Peyer's patch (tissue), 4 donors: ENCODE data around the gene SLC3A2.

Source experiments
- POLR2A ChIP-seq, 2 donors: fragments of 450-650 bp; IDR thresholded peaks; one replicate each; pipeline ENCODE4 v1.5.1; 2017; ENCODE audit warnings: antibody characterized with exemption in 2 of 2, mild to moderate bottlenecking in 2 of 2, moderate library complexity in 2 of 2
- TF ChIP-seq, protein P1 (sequence below), 6 experiments: fragments of 450-650 bp in 4 of 6; fragments of 200-600 bp in 2 of 6; sonication (generic) in 1 of 6; IDR thresholded peaks; one replicate each; pipeline ENCODE4 v1.5.1; 2017 to 2019; ENCODE audit warnings: antibody characterized with exemption in 6 of 6, mild to moderate bottlenecking in 3 of 6, moderate library complexity in 1 of 6

DNA sequence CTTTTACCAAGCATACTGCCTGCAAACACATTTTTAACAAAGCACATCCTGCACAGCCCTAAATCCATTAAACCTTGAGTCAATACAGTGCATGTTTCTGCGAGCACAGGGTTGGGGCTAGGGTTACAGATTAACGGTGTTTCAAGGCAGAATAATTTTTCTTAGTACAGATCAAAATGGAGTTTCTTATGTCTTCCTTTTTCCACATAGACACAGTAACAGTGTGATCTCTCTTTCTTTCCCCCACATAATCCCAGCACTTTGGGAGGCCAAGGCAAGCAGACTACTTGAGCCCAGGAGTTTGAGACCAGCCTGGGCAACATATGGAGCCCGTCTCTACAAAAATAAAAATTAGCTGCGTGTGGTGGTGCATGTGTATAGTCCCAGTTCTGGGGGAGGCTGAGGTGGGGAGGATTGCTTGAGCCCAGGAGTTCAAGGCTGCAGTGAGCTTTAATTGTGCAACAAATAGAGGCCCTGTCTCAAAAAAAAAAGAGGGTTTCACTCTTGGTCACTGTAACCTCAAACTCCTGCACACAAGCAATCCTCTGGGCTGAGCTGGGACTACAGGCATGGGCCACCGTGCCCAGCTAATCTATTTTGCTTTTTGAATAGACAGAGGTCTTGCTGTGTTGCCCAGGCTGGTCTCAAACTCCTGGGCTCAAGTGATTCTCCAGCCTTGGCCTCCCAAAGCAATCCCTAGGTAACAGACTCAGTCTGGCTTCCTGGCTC, 19.7 kb upstream of the SLC3A2 start:
- TF ChIP-seq, protein P1, sequence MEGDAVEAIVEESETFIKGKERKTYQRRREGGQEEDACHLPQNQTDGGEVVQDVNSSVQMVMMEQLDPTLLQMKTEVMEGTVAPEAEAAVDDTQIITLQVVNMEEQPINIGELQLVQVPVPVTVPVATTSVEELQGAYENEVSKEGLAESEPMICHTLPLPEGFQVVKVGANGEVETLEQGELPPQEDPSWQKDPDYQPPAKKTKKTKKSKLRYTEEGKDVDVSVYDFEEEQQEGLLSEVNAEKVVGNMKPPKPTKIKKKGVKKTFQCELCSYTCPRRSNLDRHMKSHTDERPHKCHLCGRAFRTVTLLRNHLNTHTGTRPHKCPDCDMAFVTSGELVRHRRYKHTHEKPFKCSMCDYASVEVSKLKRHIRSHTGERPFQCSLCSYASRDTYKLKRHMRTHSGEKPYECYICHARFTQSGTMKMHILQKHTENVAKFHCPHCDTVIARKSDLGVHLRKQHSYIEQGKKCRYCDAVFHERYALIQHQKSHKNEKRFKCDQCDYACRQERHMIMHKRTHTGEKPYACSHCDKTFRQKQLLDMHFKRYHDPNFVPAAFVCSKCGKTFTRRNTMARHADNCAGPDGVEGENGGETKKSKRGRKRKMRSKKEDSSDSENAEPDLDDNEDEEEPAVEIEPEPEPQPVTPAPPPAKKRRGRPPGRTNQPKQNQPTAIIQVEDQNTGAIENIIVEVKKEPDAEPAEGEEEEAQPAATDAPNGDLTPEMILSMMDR (IDR thresholded peaks at IDR 0.05), result no peak
- no peak for TF ChIP-seq POLR2A (IDR thresholded peaks at IDR 0.05)
